Stimulated activated naive CD4-positive, alpha-beta T cell (primary cell): ENCODE results near the gene KRTAP12-1.
"Not testable (repeated sequence)": the region's sequence is repeated elsewhere in the genome, so short reads cannot be mapped to it uniquely, and the experiment has no call there.

ENCODE experiments used
- DNase-seq, 6 experiments: peaks; one replicate each; lab custom pipeline; 2025; lab: John Stamatoyannopoulos, UW

The KRTAP12-1 gene

GRCh38 chr21:44697811-44698734 is 16.1 kb upstream of the KRTAP12-1 start:
- no peak for DNase-seq

GRCh38 chr21:44697172-44697810 is 15.3 kb upstream of the KRTAP12-1 start, which contains the start of gene KRTAP10-12:
TSS of gene KRTAP10-12 (plus strand) at chr21:44697172. CDS start at chr21:44697202, 30 bp downstream.
- DNase-seq, result not testable (repeated sequence)

GRCh38 chr21:44696572-44696971 is 14.6 kb upstream of the KRTAP12-1 start:
- no peak for DNase-seq

GRCh38 chr21:44695641-44696040 is 13.7 kb upstream of the KRTAP12-1 start:
- DNase-seq, result no peak

GRCh38 chr21:44695184-44695583 is 13.2 kb upstream of the KRTAP12-1 start:
- DNase-seq, result no peak

GRCh38 chr21:44694776-44695175 is 12.8 kb upstream of the KRTAP12-1 start:
- DNase-seq, result no peak

GRCh38 chr21:44692798-44693512 is 11.0 kb upstream of the KRTAP12-1 start:
- no peak for DNase-seq

GRCh38 chr21:44691686-44692085 is 9.7 kb upstream of the KRTAP12-1 start:
- peak in 1 of 6 experiments; percentile 35 for DNase-seq

- not testable (repeated sequence) for DNase-seq
Observed at GRCh38 chr21:44689740-44690139, 7.8 kb upstream of the KRTAP12-1 start.

- no peak for DNase-seq
Observed at GRCh38 chr21:44687671-44688070, 5.7 kb upstream of the KRTAP12-1 start.

GRCh38 chr21:44686843-44687561 is 5.0 kb upstream of the KRTAP12-1 start:
- DNase-seq, result no peak

GRCh38 chr21:44686000-44686781 is 4.2 kb upstream of the KRTAP12-1 start:
- no peak for DNase-seq

- DNase-seq, result not testable (repeated sequence)
Observed at GRCh38 chr21:44685050-44685449, 3.1 kb upstream of the KRTAP12-1 start.

- DNase-seq, result no peak
Observed at GRCh38 chr21:44684483-44684882, 2.5 kb upstream of the KRTAP12-1 start.

GRCh38 chr21:44684077-44684476 is 2.1 kb upstream of the KRTAP12-1 start:
- no peak for DNase-seq

- DNase-seq, result no peak
Observed at GRCh38 chr21:44682580-44683151, 703 bp upstream of the KRTAP12-1 start.

- no peak for DNase-seq
Observed at GRCh38 chr21:44681152-44681551, 811 bp downstream of the KRTAP12-1 start.

- DNase-seq, result no peak
Observed at GRCh38 chr21:44677881-44678280, 4.1 kb downstream of the KRTAP12-1 start.

GRCh38 chr21:44671911-44672310 is 10.1 kb downstream of the KRTAP12-1 start:
- no peak for DNase-seq

GRCh38 chr21:44670642-44671432 is 11.1 kb downstream of the KRTAP12-1 start:
- no peak for DNase-seq
